ENCODE results near the gene ITPR1.

GRCh38 chr3:4718179-4718736 lies 225.1 kb downstream of the ITPR1 start:
- no peak for TF ChIP-seq CTCF (conservative IDR thresholded peaks at IDR 0.05)
- no peak for TF ChIP-seq EZH2 (IDR thresholded peaks at IDR 0.05; ENCODE audit: low read depth)

Data from PC-9 (cell line).